A549 (cell line): ENCODE data around the gene ANTKMT. TPM values are rescaled to one million over a fixed set of nuclear protein-coding genes. Genes with fewer than 3 reads are reported as not detected.
A peak's percentile ranks its signal among the peaks of the same experiment; 100 is the strongest.

Experiments used
- ATAC-seq, 2 experiments: fragments of 200-7000 bp in 1 of 2; fragments of >200 bp in 1 of 2; cut with Nextera tagmentation in 1 of 2; cut with Tn5 transposase in 1 of 2; 3 replicates each; pipeline versions ENCODE4 v1.8.0 to v1.9.1; 2018 to 2020; ENCODE audit warnings: mild to moderate bottlenecking in 1 of 2, moderate library complexity in 1 of 2
- CTCF ChIA-PET: fragments of 300-600 bp; sonication (Branson Sonifier 250); formaldehyde crosslinking; extraction: SDS; loops from one replicate; lab custom pipeline; 2021; ENCODE audit warnings: antibody characterized with exemption, inconsistent platforms; lab: Yijun Ruan, JAX
- POLR2A ChIA-PET: fragments of 350-600 bp; formaldehyde crosslinking; extraction: SDS; loops from one replicate; lab custom pipeline; 2021; ENCODE audit warnings: antibody characterized with exemption, inconsistent platforms; lab: Yijun Ruan, JAX
- DNase-seq, 2 experiments: peaks; one replicate each; pipeline versions ENCODE4 v3.0.0 to v3.0.0-alpha.2; 2011 to 2016; ENCODE audit warnings: low read depth in 1 of 2, low spot score in 1 of 2
- FAIRE-seq: peaks from 2 replicates; lab custom pipeline; 2011; peaks lifted over from hg19 to GRCh38; lab: Jason Lieb, UNC
- H3K27ac ChIP-seq, 2 experiments: fragments of >200 bp; sonication (Bioruptor Twin); formaldehyde crosslinking; 3 replicates each; pipeline ENCODE4 v1.5.1; 2016 to 2017
- H3K4me1 ChIP-seq: fragments of >200 bp; sonication (Bioruptor Twin); formaldehyde crosslinking; 3 replicates; pipeline ENCODE4 v1.6.1; 2016
- H3K4me2 ChIP-seq: fragments of >200 bp; sonication (Bioruptor Twin); formaldehyde crosslinking; 3 replicates; pipeline ENCODE4 v1.6.1; 2016
- H3K4me3 ChIP-seq: fragments of >200 bp; sonication (Bioruptor Twin); formaldehyde crosslinking; 3 replicates; pipeline ENCODE4 v1.5.1; 2016
- H3K9me3 ChIP-seq: fragments of >200 bp; sonication (Bioruptor Twin); formaldehyde crosslinking; 3 replicates; pipeline ENCODE4 v1.6.1; 2016
- BCL3 ChIP-seq: fragments of >200 bp; sonication (Bioruptor Twin); formaldehyde crosslinking; IDR thresholded peaks from 3 replicates; pipeline ENCODE4 v1.6.1; 2016
- CBX2 ChIP-seq: fragments of 200-600 bp; sonication (generic); IDR thresholded peaks from 2 replicates; pipeline ENCODE4 v1.6.1; 2016; ENCODE audit warnings: low read depth, mild to moderate bottlenecking, borderline replicate concordance
- CHD2 ChIP-seq: fragments of 150-350 bp; IDR thresholded peaks from 2 replicates; pipeline ENCODE4 v1.6.1; 2014; ENCODE audit warnings: low read length; ENCODE audit not compliant: partially characterized antibody
- E2F6 ChIP-seq: IDR thresholded peaks from 2 replicates; pipeline ENCODE4 v1.6.1; 2012; ENCODE audit warnings: low read depth, borderline replicate concordance
- FOXS1 ChIP-seq: fragments of 250-450 bp; sonication (Bioruptor Pico); IDR thresholded peaks from 2 replicates; pipeline ENCODE4 v1.5.0; 2020; ENCODE audit warnings: mild to moderate bottlenecking, moderate library complexity
- JUN ChIP-seq, 2 experiments: fragments of >200 bp; sonication (Bioruptor Twin); formaldehyde crosslinking; IDR thresholded peaks; 2 replicates in 1 of 2; 3 replicates in 1 of 2; pipeline ENCODE4 v1.6.1; 2016 to 2017
- MAZ ChIP-seq: fragments of 150-350 bp; IDR thresholded peaks from 2 replicates; pipeline ENCODE4 v1.6.1; 2014; ENCODE audit warnings: antibody characterized with exemption, low read depth, low read length, borderline replicate concordance
- MYC ChIP-seq: IDR thresholded peaks from 2 replicates; pipeline ENCODE4 v1.6.1; 2012; ENCODE audit warnings: mild to moderate bottlenecking, inconsistent platforms, low read length, improper control_type of control experiment, borderline replicate concordance
- NPAS2 ChIP-seq: fragments of 250-450 bp; sonication (Bioruptor Pico); IDR thresholded peaks from 2 replicates; pipeline ENCODE4 v1.8.0; 2022; ENCODE audit warnings: mild to moderate bottlenecking, moderate library complexity, borderline replicate concordance
- RAD21 ChIP-seq, 2 experiments: fragments of >200 bp in 1 of 2; sonication (Bioruptor Twin) in 1 of 2; formaldehyde crosslinking in 1 of 2; IDR thresholded peaks in 1 of 2; conservative IDR thresholded peaks in 1 of 2; 2 replicates in 1 of 2; 3 replicates in 1 of 2; pipeline ENCODE4 v1.6.1; 2012 to 2018; ENCODE audit warnings: inconsistent platforms in 1 of 2
- RNF2 ChIP-seq: fragments of 200-600 bp; sonication (generic); IDR thresholded peaks from 2 replicates; pipeline ENCODE4 v1.6.1; 2016; ENCODE audit warnings: low read depth, mild to moderate bottlenecking, antibody characterized with exemption, moderate library complexity, borderline replicate concordance
- SMC3 ChIP-seq: fragments of >200 bp; sonication (Bioruptor Twin); formaldehyde crosslinking; IDR thresholded peaks from 3 replicates; pipeline ENCODE4 v1.6.1; 2018; ENCODE audit warnings: inconsistent platforms
- TFCP2L1 ChIP-seq: fragments of 250-450 bp; sonication (Bioruptor Pico); IDR thresholded peaks from 2 replicates; pipeline ENCODE4 v1.5.0; 2021; ENCODE audit warnings: mild to moderate bottlenecking
- TP53 ChIP-seq: fragments of 250-450 bp; sonication (Bioruptor Pico); IDR thresholded peaks from 2 replicates; pipeline ENCODE4 v1.5.0; 2021; ENCODE audit warnings: mild to moderate bottlenecking, moderate library complexity
- USF2 ChIP-seq: fragments of 450-650 bp; IDR thresholded peaks from 2 replicates; pipeline ENCODE4 v1.6.1; 2014; ENCODE audit warnings: antibody characterized with exemption
- ZC3H11A ChIP-seq: fragments of 450-650 bp; IDR thresholded peaks from 2 replicates; pipeline ENCODE4 v1.6.1; 2014; ENCODE audit warnings: antibody characterized with exemption, mild to moderate bottlenecking
- ZSCAN20 ChIP-seq: fragments of 250-450 bp; sonication (Bioruptor Pico); IDR thresholded peaks from 2 replicates; pipeline ENCODE4 v1.8.0; 2022; ENCODE audit warnings: mild to moderate bottlenecking, moderate library complexity
- WGBS: methylation state at CpG from one replicate; pipeline ENCODE4 v1.1.6; 2017; ENCODE audit errors: missing lambda C conversion rate; 5-methylcytosine and 5-hydroxymethylcytosine counted together
- polyA plus RNA-seq, 4 experiments: library from polyadenylated mRNA; depleted of rRNA in 3 of 4; stranded (reverse); fragments of >200 nt; fragmentation: RNase III in 1 of 4; extraction: RNeasy Plus Mini Kit Qiagen cat#74134 plus additional on column Dnase treatment in 1 of 4; gene quantifications; 2 replicates in 3 of 4; 3 replicates in 1 of 4; pipeline ENCODE4 v1.2.3, GENCODE V29; 2011 to 2017
- TF ChIP-seq, protein P1 (sequence below): IDR thresholded peaks from 2 replicates; pipeline ENCODE4 v1.6.1; 2012

Gene ANTKMT
- polyA plus RNA-seq, 2 of the 4 experiments (the other 2 are of a cell fraction): 11.9 to 55.8 TPM

DNA sequence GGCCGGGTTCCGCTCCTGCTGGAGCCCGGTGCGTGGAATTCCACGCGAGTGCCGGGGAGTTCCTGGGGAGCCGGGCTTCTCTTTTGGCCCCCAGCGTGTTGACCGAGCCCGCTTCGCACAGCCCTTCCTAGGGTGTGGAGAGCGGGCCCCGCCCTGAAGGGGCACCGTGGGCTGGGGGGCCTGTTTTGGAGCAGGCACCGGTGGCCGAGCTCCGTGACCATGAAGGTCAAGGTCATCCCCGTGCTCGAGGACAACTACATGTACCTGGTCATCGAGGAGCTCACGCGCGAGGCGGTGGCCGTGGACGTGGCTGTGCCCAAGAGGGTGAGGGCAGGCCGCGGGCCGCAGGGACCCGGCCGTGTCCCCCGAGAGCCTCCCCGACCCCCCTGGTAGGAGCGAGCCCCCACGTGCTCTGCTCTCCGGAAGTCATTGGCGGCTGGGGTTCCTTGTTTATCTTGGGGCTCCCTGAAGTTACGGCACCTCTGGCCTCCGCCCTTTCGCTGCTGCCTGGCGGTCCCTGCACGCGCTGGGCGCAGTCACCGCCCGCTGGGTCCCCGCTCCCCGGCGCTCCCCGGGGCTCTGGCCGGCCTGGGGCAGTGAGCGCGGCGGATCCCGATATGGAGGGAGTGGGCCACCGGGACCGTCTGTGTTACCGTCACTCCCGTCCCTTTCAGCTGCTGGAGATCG is 6.5 kb downstream of the ANTKMT start:
- DNase-seq: no peak
- WGBS: 3% methylated on average over 20 of the region's 61 CpGs
- ChIA-PET POLR2A (interaction anchor here (1.0 to 1.4 kb wide), 4 partner anchors 7 to 20 kb away, joined by 4 to 12 read pairs (median 6); partner anchors contain the start of gene METRN), CTCF (interaction anchor here (0.6 to 28.0 kb wide), 3 partner anchors 13 to 59 kb away, joined by 3 to 656 read pairs (median 46); partner anchors contain the start of genes ANTKMT, CCDC78, CIAO3 and FBXL16)
- TF ChIP-seq RAD21 (conservative IDR thresholded peaks at IDR 0.05 in 1 of 2, IDR thresholded peaks at IDR 0.05 in 1 of 2): no peak
- TF ChIP-seq NPAS2 (CRISPR knock-in tag): no peak
- TF ChIP-seq JUN (IDR thresholded peaks at IDR 0.05): no peak; a peak in 1 of 5 replicates
- no peak for TF ChIP-seq CBX2
- TF ChIP-seq, protein P1, sequence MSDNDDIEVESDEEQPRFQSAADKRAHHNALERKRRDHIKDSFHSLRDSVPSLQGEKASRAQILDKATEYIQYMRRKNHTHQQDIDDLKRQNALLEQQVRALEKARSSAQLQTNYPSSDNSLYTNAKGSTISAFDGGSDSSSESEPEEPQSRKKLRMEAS: peak; percentile 51
- no peak for TF ChIP-seq ZSCAN20 (CRISPR knock-in tag)
- TF ChIP-seq CHD2: no peak
- TF ChIP-seq ZC3H11A: no peak
- TF ChIP-seq USF2: 0 out of 2 replicates have a peak, but pooled peaks have one; percentile 3
- no peak for TF ChIP-seq MAZ
- no peak for TF ChIP-seq FOXS1 (CRISPR knock-in tag)
- TF ChIP-seq RNF2: 0 out of 2 replicates have a peak, but pooled peaks have one; percentile 80
- no peak for TF ChIP-seq SMC3
- Histone ChIP-seq H3K4me1 (peaks cover 13% of the 10 kb centered on the region), H3K9me3 (no peaks in the 10 kb centered on the region), H3K27ac (peak overlapping the region; percentile 89 to 91), H3K4me2 (peak overlapping the region; percentile 100), H3K4me3 (peak overlapping the region; percentile 60)
- peak; percentile 3 to 14; a peak in 5 of 6 replicates for ATAC-seq
- no peak for FAIRE-seq

- DNase-seq (peak; percentile 63 to 88), FAIRE-seq (no peak), ATAC-seq (peak; percentile 15 to 61)
- Histone ChIP-seq H3K4me3 (peak overlapping the region; percentile 60), H3K9me3 (no peaks in the 10 kb centered on the region), H3K27ac (peak overlapping the region; percentile 89 to 91), H3K4me2 (peak overlapping the region; percentile 100), H3K4me1 (peaks cover 13% of the 10 kb centered on the region)
- peak; percentile 79 for TF ChIP-seq TFCP2L1 (CRISPR knock-in tag)
- peak; percentile 38 to 46; a peak in 2 of 5 replicates for TF ChIP-seq JUN (IDR thresholded peaks at IDR 0.05)
- TF ChIP-seq, protein P1: peak; percentile 87
- no peak for TF ChIP-seq TP53 (CRISPR knock-in tag)
- peak; percentile 26; the same call in 1 of the 2 replicates for TF ChIP-seq MYC
- peak; percentile 74 for TF ChIP-seq E2F6
- TF ChIP-seq BCL3: no peak
- 13% methylated on average over 15 of the region's 80 CpGs for WGBS
- ChIA-PET POLR2A (interaction anchor here (0.5 to 1.4 kb wide), 6 partner anchors 8 to 342 kb away, joined by 4 to 12 read pairs (median 5); partner anchors contain the start of genes CIAO3 and METRN), CTCF (interaction anchor here (1.1 to 28.0 kb wide), 4 partner anchors 12 to 60 kb away, joined by 3 to 656 read pairs (median 30); partner anchors contain the start of genes ANTKMT, CCDC78, CHTF18 and CIAO3)
These were observed 7.4 kb downstream of the ANTKMT start for GRCh38 chr16:728131-728889.
